BJ (cell line): Measurements from ENCODE around the gene MLN. TPM values are rescaled to one million over a fixed set of nuclear protein-coding genes. Genes with fewer than 3 reads are reported as not detected.

Source experiments
- CTCF ChIA-PET: fragments of 350-600 bp; formaldehyde crosslinking; extraction: SDS; loops from one replicate; lab custom pipeline; 2021; ENCODE audit warnings: antibody characterized with exemption, inconsistent platforms; lab: Yijun Ruan, JAX
- POLR2A ChIA-PET: fragments of 300-600 bp; sonication (Branson Sonifier 250); formaldehyde crosslinking; extraction: SDS; loops from one replicate; lab custom pipeline; 2021; ENCODE audit warnings: antibody characterized with exemption; lab: Charles Lee
- DNase-seq: peaks from one replicate; pipeline ENCODE4 v3.0.0-alpha.2; 2011; ENCODE audit warnings: low read depth
- H3K27me3 ChIP-seq: 2 replicates; pipeline ENCODE4 v1.6.0; 2011; ENCODE audit warnings: low read length; ENCODE audit not compliant: control insufficient read depth, insufficient read depth
- H3K36me3 ChIP-seq: 2 replicates; pipeline ENCODE4 v1.5.1; 2011; ENCODE audit warnings: low read length; ENCODE audit not compliant: control insufficient read depth, insufficient read depth
- H3K4me3 ChIP-seq: 2 replicates; pipeline ENCODE4 v1.5.1; 2011; ENCODE audit warnings: low read depth, mild to moderate bottlenecking, control low read depth, low read length
- polyA plus RNA-seq: library from polyadenylated mRNA; depleted of rRNA; stranded (reverse); fragments of >200 nt; gene quantifications from 2 replicates; pipeline ENCODE4 v1.2.3, GENCODE V29; 2011
- TF ChIP-seq, protein P1 (sequence below): IDR thresholded peaks from 2 replicates; pipeline ENCODE4 v1.5.1; 2011; ENCODE audit warnings: low read depth, mild to moderate bottlenecking, control low read depth, inconsistent platforms, low read length, moderate library complexity; ENCODE audit not compliant: insufficient read depth

MLN gene
- polyA plus RNA-seq, 1 experiment, result not detected

DNA sequence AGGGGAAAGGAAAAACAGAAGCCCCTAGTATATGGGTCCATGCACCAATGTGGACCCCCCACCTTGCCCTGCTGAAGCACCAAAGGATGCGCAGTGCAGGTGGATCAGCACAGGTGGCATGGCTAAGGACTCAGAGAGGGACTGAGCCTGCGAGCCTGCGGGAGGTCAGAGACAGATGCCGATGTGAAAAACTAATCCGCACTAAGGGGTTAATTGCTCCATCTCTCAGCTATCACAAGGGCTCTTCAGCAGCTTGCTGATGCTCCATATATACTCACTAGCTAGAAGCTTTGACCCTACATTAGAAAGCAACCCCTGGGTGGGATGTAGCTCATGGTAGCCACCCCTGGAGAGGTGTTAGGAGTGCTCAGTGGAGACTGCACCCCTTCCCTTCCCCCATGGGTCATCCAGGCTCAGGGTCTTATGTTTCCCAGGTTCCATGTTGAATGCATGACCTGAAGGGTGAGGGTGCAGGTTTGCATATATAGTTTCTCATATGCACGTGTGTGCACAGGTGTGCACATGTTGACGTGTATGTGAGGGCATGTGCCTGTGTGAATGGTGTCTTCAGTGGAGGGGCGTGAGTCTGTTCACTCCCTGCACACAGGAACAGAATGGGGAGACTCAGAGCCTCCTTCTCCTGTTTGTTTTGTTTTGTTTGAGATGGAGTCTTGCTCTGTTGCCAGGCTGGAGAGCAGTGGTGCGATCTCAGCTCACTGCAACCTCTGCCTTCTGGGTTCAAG is 43.7 kb downstream of the MLN start:
- no peaks in the 10 kb centered on the region for H3K36me3 ChIP-seq
- DNase-seq, result no peak
- TF ChIP-seq, protein P1, sequence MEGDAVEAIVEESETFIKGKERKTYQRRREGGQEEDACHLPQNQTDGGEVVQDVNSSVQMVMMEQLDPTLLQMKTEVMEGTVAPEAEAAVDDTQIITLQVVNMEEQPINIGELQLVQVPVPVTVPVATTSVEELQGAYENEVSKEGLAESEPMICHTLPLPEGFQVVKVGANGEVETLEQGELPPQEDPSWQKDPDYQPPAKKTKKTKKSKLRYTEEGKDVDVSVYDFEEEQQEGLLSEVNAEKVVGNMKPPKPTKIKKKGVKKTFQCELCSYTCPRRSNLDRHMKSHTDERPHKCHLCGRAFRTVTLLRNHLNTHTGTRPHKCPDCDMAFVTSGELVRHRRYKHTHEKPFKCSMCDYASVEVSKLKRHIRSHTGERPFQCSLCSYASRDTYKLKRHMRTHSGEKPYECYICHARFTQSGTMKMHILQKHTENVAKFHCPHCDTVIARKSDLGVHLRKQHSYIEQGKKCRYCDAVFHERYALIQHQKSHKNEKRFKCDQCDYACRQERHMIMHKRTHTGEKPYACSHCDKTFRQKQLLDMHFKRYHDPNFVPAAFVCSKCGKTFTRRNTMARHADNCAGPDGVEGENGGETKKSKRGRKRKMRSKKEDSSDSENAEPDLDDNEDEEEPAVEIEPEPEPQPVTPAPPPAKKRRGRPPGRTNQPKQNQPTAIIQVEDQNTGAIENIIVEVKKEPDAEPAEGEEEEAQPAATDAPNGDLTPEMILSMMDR, result no peak
- H3K27me3 ChIP-seq, result no peaks in the 10 kb centered on the region
- ChIA-PET POLR2A (no interaction called here), CTCF (interaction anchor here (0.7 to 24.3 kb wide), 7 partner anchors 5 to 268 kb away, joined by 3 to 567 read pairs (median 24); partner anchors contain the start of genes IP6K3 and UQCC2)
- H3K4me3 ChIP-seq, result no peak overlapping the region

DNA sequence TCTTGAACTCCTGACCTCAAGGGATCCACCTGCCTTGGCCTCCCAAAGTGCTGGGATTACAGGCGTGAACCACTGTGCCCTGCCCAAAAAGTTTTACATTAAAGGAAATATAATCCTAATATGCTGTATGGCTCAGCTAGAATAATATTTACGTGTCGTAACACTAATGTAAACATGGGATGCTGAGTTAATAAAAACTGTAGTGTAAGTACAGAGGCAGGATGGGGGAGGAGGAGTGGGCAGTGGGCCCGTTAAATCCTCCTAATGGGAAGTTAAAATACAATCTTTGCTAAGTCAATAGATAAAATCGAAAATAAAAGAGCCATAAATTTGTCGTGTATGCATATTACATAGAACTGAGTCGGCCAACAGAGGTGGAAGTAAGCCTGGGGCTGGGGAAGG is 45.0 kb downstream of the MLN start:
- H3K36me3 ChIP-seq, result no peaks in the 10 kb centered on the region
- POLR2A ChIA-PET, result no interaction called here
- CTCF ChIA-PET, result interaction anchor here (2.1 to 24.3 kb wide), 4 partner anchors 6 to 174 kb away, joined by 6 to 567 read pairs (median 288); partner anchors contain the start of genes IP6K3 and UQCC2
- H3K27me3 ChIP-seq, result no peaks in the 10 kb centered on the region
- H3K4me3 ChIP-seq, result no peak overlapping the region
- DNase-seq, result no peak
- TF ChIP-seq, protein P1, result no peak

DNA sequence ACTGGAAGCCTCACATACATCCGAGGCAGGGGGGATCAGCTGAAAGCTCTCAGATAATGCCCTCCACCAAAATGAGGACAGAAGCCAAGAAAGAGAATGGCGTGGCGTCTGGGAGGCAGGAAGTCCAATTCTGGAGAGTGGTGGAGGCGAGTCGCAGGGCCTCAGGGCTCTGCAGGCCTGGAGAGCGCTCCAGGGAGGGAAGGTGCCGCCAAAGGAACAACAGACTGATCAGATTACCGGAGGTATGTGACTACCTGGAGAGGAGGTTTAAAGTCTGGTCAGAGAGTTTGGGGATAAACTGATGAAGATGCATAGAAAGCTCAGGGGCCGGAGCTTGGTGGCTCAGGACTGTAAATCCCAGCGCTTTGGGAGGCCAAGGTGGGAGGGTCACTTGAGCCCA is 45.9 kb downstream of the MLN start:
- Histone ChIP-seq H3K27me3 (no peaks in the 10 kb centered on the region), H3K4me3 (no peak overlapping the region), H3K36me3 (no peaks in the 10 kb centered on the region)
- TF ChIP-seq, protein P1, result no peak
- POLR2A ChIA-PET, result no interaction called here
- DNase-seq, result no peak
- CTCF ChIA-PET, result interaction anchor here (0.7 to 24.3 kb wide), 7 partner anchors 7 to 396 kb away, joined by 3 to 567 read pairs (median 6); partner anchors contain the start of genes GRM4, IP6K3 and UQCC2

DNA sequence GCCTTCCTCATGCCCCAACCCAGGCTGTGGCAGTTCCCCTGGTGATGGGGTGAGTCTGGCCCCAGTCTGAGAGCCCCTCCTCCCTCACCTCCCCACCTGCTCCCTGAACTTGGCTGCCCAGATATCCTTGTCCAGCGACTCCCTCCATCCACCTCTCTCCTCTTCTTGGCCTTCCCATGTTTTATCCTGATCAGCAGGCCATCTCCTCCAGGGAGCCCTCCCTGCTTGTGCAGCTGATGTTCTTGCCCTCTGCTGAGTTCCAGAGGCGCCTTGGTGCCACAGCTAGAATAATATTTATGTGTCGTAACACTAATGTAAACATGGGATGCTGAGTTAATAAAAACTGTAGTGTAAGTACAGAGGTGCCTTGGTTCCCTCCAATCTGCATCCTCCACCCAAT is 46.7 kb downstream of the MLN start:
- H3K27me3 ChIP-seq, result no peaks in the 10 kb centered on the region
- CTCF ChIA-PET, result interaction anchor here (1.4 to 24.3 kb wide), 5 partner anchors 6 to 397 kb away, joined by 3 to 567 read pairs (median 6); partner anchors contain the start of genes GRM4 and IP6K3

More for the DNA sequence above, 46.7 kb downstream of the MLN start:
- no peaks in the 10 kb centered on the region for H3K36me3 ChIP-seq
- TF ChIP-seq, protein P1, result no peak
- no peak overlapping the region for H3K4me3 ChIP-seq
- no peak for DNase-seq
- POLR2A ChIA-PET, result no interaction called here
